Lower leg skin (tissue), 4 donors: ENCODE measurements around the gene AIG1. TPM values are rescaled to one million over a fixed set of nuclear protein-coding genes. Genes with fewer than 3 reads are reported as not detected.

ENCODE experiments used
- DNase-seq, 2 donors: peaks; one replicate each; pipeline ENCODE4 v3.0.0-alpha.2; 2019; ENCODE audit warnings: low spot score in 2 of 2
- H3K4me3 ChIP-seq: fragments of 200-600 bp; sonication (generic); 2 replicates; pipeline ENCODE4 v1.5.1; 2017; ENCODE audit warnings: mild to moderate bottlenecking, low read depth; ENCODE audit not compliant: poor library complexity, severe bottlenecking
- CTCF ChIP-seq, 3 donors: fragments of 450-650 bp; IDR thresholded peaks; one replicate each; pipeline ENCODE4 v1.5.1; 2016; ENCODE audit warnings: antibody characterized with exemption in 3 of 3, mild to moderate bottlenecking in 3 of 3, moderate library complexity in 2 of 3
- POLR2A ChIP-seq, 2 donors: fragments of 450-650 bp; IDR thresholded peaks; one replicate each; pipeline ENCODE4 v1.6.1; 2016 to 2017; ENCODE audit warnings: antibody characterized with exemption in 2 of 2, mild to moderate bottlenecking in 1 of 2, moderate library complexity in 1 of 2
- WGBS, 2 donors: methylation state at CpG; one replicate each; pipeline ENCODE4 v1.1.5; 2018; 5-methylcytosine and 5-hydroxymethylcytosine counted together
- intact Hi-C: fragments of 100-400 bp; cut with DNase I; formaldehyde crosslinking; loops from one replicate; pipeline ENCODE4 v1.15.0; 2023; ENCODE audit warnings: low total_unique reads
- total RNA-seq, 4 donors: library from RNA; depleted of rRNA; stranded (reverse); fragments of >200 nt; gene quantifications; one replicate each; pipeline ENCODE4 v1.1.0, GENCODE V29; 2016

Gene AIG1
- total RNA-seq, 4 donors from 2014 or later: 12.2 to 21.4 (median 16.0) TPM

- intact Hi-C loops: no loop called here
- no peak overlapping the region for H3K4me3 ChIP-seq
- no peak for DNase-seq
- no peak for TF ChIP-seq CTCF (IDR thresholded peaks at IDR 0.05)
- no peak for TF ChIP-seq POLR2A (IDR thresholded peaks at IDR 0.05)
Measured at GRCh38 chr6:143376861-143377260, 316.2 kb downstream of the AIG1 start.

GRCh38 chr6:143385636-143386035 is 324.9 kb downstream of the AIG1 start:
- 79 to 87% methylated on average over 2 of the region's 2 CpGs for WGBS, 2 donors
- TF ChIP-seq POLR2A (IDR thresholded peaks at IDR 0.05): no peak
- no peak for TF ChIP-seq CTCF (IDR thresholded peaks at IDR 0.05)
- H3K4me3 ChIP-seq: no peak overlapping the region
- intact Hi-C loops: no loop called here
- no peak for DNase-seq

DNA sequence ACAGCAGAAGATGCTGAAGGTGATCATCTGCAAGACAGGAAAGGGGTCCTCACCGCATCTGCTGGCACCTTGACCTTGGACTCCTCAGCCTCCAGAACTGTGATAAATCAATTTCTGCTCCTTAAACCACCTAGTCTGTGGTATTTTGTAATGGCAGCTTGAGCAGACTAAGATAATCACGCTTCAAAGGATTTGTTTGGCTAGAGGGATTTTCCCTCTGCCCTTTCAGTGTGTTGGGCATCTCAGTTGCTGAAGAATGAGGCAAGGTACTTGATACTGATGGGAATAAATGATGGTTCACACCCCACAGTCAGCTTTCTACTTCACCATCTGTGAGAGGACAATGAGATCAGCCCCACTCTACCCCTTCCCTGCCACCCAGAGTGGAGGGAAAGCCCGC is 329.6 kb downstream of the AIG1 start:
- no peak for DNase-seq
- 88 to 90% methylated on average over 3 of the region's 3 CpGs for WGBS, 2 donors
- H3K4me3 ChIP-seq: no peak overlapping the region
- TF ChIP-seq POLR2A (IDR thresholded peaks at IDR 0.05) (no peak), CTCF (IDR thresholded peaks at IDR 0.05) (no peak)
- intact Hi-C loops: no loop called here

Other genes with a start within 250 kb of the AIG1 start
- 10 to 100 TPM; 17.2 to 49.4 (median 21.6) TPM for gene HIVEP2, start 115.7 kb upstream of the AIG1 start, total RNA-seq